Upper lobe of left lung (tissue), 6 donors: ENCODE results near the gene SHD. TPM values are rescaled to one million over a fixed set of nuclear protein-coding genes. Genes with fewer than 3 reads are reported as not detected.

ENCODE experiments used
- ATAC-seq, 2 donors: fragments of 200-7000 bp; cut with Tn5 transposase; one replicate each; pipeline ENCODE4 v1.9.1; 2022; ENCODE audit warnings: mild to moderate bottlenecking in 2 of 2, moderate library complexity in 2 of 2; ENCODE audit not compliant: low FRiP score in 2 of 2
- DNase-seq, 2 donors: peaks; one replicate each; pipeline ENCODE4 v3.0.0-alpha.2; 2019 to 2020
- H3K27ac ChIP-seq, 4 donors: fragments of 200-600 bp; sonication (generic); one replicate each; pipeline ENCODE4 v1.5.1; 2016 to 2019
- H3K27me3 ChIP-seq, 4 donors: fragments of 200-600 bp; sonication (generic); one replicate each; pipeline ENCODE4 v1.5.1; 2017 to 2019
- H3K36me3 ChIP-seq, 4 donors: fragments of 200-600 bp; sonication (generic); one replicate each; pipeline ENCODE4 v1.5.1; 2016 to 2019
- H3K4me1 ChIP-seq, 4 donors: fragments of 200-600 bp; sonication (generic); one replicate each; pipeline ENCODE4 v1.5.1; 2018 to 2019
- H3K4me3 ChIP-seq, 4 donors: fragments of 200-600 bp; sonication (generic); one replicate each; pipeline ENCODE4 v1.5.1; 2017 to 2019; ENCODE audit warnings: mild to moderate bottlenecking in 2 of 4, moderate library complexity in 1 of 4
- H3K9me3 ChIP-seq, 4 donors: fragments of 200-600 bp; sonication (generic); one replicate each; pipeline ENCODE4 v1.5.1; 2018 to 2019
- EP300 ChIP-seq, 4 donors: sonication (generic); formaldehyde crosslinking; IDR thresholded peaks; one replicate each; pipeline ENCODE4 v1.5.1; 2017; ENCODE audit warnings: antibody characterized with exemption in 4 of 4, control low read depth in 2 of 4
- POLR2A ChIP-seq, 4 donors: fragments of 450-650 bp; IDR thresholded peaks; one replicate each; pipeline ENCODE4 v1.5.1; 2016 to 2017; ENCODE audit warnings: antibody characterized with exemption in 4 of 4, mild to moderate bottlenecking in 2 of 4
- POLR2AphosphoS5 ChIP-seq, 2 donors: sonication (generic); formaldehyde crosslinking; IDR thresholded peaks; one replicate each; pipeline ENCODE4 v1.5.1; 2017; ENCODE audit warnings: antibody characterized with exemption in 2 of 2
- whole genome bisulfite sequencing, 2 donors: methylation state at CpG; one replicate each; pipeline ENCODE4 v1.1.5; 2017 to 2018; 5-methylcytosine and 5-hydroxymethylcytosine counted together
- total RNA-seq, 6 donors: library from RNA; depleted of rRNA in 4 of 6; stranded (reverse); fragments of >200 nt in 4 of 6; gene quantifications; one replicate each; pipeline versions ENCODE4 v1.1.0 to v1.2.1, GENCODE V29; 2016 to 2021
- TF ChIP-seq, protein P1 (sequence below), 6 experiments: fragments of 450-650 bp in 4 of 6; fragments of 200-600 bp in 2 of 6; sonication (generic) in 2 of 6; IDR thresholded peaks; one replicate each; pipeline ENCODE4 v1.5.1; 2016 to 2019; ENCODE audit warnings: antibody characterized with exemption in 6 of 6
- donor health status: DM: no; HTN: no; CAD: no; lungs with moderate emphysema.
- donor health status: DM: no; HTN: yes; CAD: no; lungs with severe emphysema.

SHD gene
- total RNA-seq, 6 donors from 2014 or later = 0.98 TPM; not detected in 5

DNA sequence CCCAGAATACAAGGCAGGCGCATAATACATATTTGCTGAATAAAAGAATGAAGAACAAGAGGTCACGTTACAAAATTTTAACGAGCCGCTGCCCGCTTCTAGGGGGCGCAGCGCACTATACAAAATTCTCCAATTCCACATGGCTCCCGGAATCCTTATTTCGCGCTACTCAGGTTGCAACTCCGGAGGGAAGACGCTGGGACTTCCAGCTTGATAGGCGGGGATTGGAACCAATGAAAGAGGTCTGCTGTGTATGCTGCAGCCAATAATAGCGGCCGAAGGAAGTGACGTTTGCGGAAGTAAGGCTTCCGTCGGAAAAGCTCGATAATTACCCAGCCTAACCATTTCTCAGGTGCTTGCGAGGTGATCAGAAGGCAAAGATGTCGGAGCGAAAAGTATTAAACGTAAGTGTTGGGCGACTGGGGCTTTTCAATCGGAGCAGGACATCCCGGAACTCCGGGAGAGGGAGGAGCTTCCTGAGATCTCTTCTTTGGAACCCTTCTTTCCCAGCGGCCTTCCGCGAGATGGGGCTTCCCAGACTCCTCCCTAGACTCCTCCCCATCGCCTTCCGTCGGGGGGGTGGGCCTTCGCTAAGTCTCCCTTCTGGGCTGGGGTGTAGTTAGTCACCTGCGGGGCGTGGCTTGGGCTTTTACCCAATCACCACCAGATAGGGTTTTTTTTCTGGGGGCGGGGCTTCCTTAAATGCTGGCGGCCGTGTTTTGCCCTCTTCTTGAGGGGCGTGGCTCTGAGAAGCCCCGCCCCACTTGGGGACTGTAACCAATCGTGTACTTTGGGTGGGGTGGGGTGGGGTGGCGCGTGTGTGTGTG, 32.1 kb upstream of the SHD start, which contains the start of gene YJU2:
YJU2 (plus strand) TSS at position 314 of the 827 bp plus-strand sequence; CDS start at position 381, 67 bp downstream.
- 0 to 1% methylated on average over 31 to 44 of the region's 45 CpGs for WGBS, 2 donors

DNA sequence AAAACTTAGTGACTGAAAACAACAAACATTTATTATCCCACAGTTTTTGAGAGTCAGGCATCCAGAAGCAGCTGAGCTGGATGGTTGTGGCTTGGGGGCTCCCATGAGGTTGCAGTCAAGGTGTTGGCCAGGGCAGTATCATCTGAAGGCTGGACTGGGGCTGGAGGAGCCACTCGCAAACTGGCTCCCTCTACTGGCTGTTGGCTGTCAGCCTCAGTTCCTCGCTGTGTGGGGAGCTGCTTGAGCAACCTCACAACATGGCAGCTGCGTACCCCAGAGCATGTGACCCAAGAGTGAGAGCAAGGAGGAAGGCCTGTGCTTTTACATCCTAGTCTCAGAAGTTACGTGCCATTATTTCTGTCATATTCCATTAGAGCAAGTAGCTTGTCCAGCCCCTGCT, 22.5 kb upstream of the SHD start:
- Histone ChIP-seq H3K4me1 (no peaks in the 10 kb centered on the region), H3K36me3 (peaks cover 41 to 98% (median 91%) of the 10 kb centered on the region in 4 donors), H3K9me3 (peaks cover 0 to 6% (median 0%) of the 10 kb centered on the region in 4 donors), H3K27ac (no peak overlapping the region), H3K27me3 (no peaks in the 10 kb centered on the region), H3K4me3 (no peak overlapping the region)
- TF ChIP-seq EP300 (IDR thresholded peaks at IDR 0.05) = no peak
- no peak for TF ChIP-seq POLR2AphosphoS5 (IDR thresholded peaks at IDR 0.05)
- TF ChIP-seq POLR2A (IDR thresholded peaks at IDR 0.05) = no peak
- TF ChIP-seq, protein P1, sequence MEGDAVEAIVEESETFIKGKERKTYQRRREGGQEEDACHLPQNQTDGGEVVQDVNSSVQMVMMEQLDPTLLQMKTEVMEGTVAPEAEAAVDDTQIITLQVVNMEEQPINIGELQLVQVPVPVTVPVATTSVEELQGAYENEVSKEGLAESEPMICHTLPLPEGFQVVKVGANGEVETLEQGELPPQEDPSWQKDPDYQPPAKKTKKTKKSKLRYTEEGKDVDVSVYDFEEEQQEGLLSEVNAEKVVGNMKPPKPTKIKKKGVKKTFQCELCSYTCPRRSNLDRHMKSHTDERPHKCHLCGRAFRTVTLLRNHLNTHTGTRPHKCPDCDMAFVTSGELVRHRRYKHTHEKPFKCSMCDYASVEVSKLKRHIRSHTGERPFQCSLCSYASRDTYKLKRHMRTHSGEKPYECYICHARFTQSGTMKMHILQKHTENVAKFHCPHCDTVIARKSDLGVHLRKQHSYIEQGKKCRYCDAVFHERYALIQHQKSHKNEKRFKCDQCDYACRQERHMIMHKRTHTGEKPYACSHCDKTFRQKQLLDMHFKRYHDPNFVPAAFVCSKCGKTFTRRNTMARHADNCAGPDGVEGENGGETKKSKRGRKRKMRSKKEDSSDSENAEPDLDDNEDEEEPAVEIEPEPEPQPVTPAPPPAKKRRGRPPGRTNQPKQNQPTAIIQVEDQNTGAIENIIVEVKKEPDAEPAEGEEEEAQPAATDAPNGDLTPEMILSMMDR (IDR thresholded peaks at IDR 0.05) = no peak
- ATAC-seq (no peak), DNase-seq (no peak)
- WGBS, 2 donors = 96 to 100% methylated on average over 3 to 4 of the region's 4 CpGs

More for the DNA sequence above, 32.1 kb upstream of the SHD start, which contains the start of gene YJU2:
- peak; percentile 69 to 99 for DNase-seq
- H3K4me1 ChIP-seq = peaks cover 12 to 18% (median 14%) of the 10 kb centered on the region in 4 donors
- H3K4me3 ChIP-seq = peak within 1 kb of the TSS; percentile 51 to 69 (median 62)
- H3K36me3 ChIP-seq = peaks cover 22 to 38% (median 33%) of the 10 kb centered on the region in 4 donors
- peaks cover 0 to 6% (median 2%) of the 10 kb centered on the region in 4 donors for H3K9me3 ChIP-seq
- peak within 1 kb of the TSS; percentile 96 to 98 (median 97) for H3K27ac ChIP-seq
- ATAC-seq = peak; percentile 99
- H3K27me3 ChIP-seq = no peaks in the 10 kb centered on the region
- TF ChIP-seq POLR2A (IDR thresholded peaks at IDR 0.05) = peak in 3 of 4 donors; percentile 42 to 68 (median 55)
- peak; percentile 69 to 82 for TF ChIP-seq POLR2AphosphoS5 (IDR thresholded peaks at IDR 0.05)
- no peak for TF ChIP-seq EP300 (IDR thresholded peaks at IDR 0.05)
- TF ChIP-seq, protein P1 (IDR thresholded peaks at IDR 0.05) = peak in 5 of 6 experiments; percentile 18 to 39 (median 31)

DNA sequence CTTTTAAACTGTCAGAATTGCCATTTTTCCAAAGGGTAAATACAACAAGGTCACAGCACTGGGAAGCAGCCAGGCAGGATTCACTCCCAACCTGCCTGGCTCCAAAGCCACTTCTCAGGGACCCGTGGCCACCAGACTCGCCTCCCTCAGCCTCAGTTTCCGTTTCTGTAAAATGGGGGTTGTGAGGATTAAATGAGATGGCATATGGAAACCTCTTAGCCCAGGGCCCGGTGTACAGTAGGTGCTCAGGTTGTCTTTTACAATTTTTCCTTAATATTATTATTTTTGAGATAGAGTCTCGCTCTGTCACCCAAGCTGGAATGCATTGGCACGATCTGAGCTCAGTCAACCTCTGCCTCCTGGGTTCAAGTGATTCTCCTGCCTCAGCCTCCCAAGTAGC, 22.0 kb upstream of the SHD start:
- Histone ChIP-seq H3K36me3 (peaks cover 41 to 98% (median 91%) of the 10 kb centered on the region in 4 donors), H3K27me3 (no peaks in the 10 kb centered on the region), H3K27ac (no peak overlapping the region), H3K4me3 (no peak overlapping the region), H3K9me3 (peaks cover 0 to 6% (median 0%) of the 10 kb centered on the region in 4 donors), H3K4me1 (no peaks in the 10 kb centered on the region)
- ATAC-seq (no peak), DNase-seq (no peak)
- TF ChIP-seq, protein P1 (IDR thresholded peaks at IDR 0.05) = no peak
- TF ChIP-seq POLR2AphosphoS5 (IDR thresholded peaks at IDR 0.05) = no peak
- no peak for TF ChIP-seq POLR2A (IDR thresholded peaks at IDR 0.05)
- no peak for TF ChIP-seq EP300 (IDR thresholded peaks at IDR 0.05)
- 84 to 89% methylated on average over 6 of the region's 6 CpGs for whole genome bisulfite sequencing, 2 donors

DNA sequence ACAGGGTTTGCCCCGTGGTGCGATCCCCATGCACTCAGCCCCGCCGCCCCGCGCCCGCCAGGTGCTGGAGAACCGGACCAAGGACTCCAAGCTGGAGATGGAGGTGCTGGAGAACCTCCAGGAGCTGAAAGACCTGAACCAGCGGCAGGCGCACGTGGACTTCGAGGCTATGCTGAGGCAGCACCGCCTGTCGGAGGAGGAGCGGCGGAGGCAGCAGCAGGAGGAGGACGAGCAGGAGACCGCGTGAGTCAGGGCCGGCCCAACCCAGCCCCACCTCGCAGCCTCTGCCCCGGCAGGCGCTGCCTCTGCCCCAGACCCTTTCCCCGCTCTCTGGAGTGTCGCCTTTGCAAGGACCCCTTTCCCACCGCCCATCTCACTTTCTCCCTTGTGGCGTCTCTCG, 20.9 kb upstream of the SHD start:
- TF ChIP-seq, protein P1 (IDR thresholded peaks at IDR 0.05) = no peak
- WGBS, 2 donors = 94 to 96% methylated on average over 21 to 28 of the region's 28 CpGs
- peak in 1 of 2 donors; percentile 85 for DNase-seq
- H3K27me3 ChIP-seq = no peaks in the 10 kb centered on the region
- H3K36me3 ChIP-seq = peaks cover 40 to 99% (median 90%) of the 10 kb centered on the region in 4 donors
- H3K27ac ChIP-seq = no peak overlapping the region
- no peaks in the 10 kb centered on the region for H3K4me1 ChIP-seq
- ATAC-seq = peak in 1 of 2 donors; percentile 51
- peaks cover 0 to 6% (median 0%) of the 10 kb centered on the region in 4 donors for H3K9me3 ChIP-seq
- no peak overlapping the region for H3K4me3 ChIP-seq
